ENCODE results near the gene ATP13A5. TPM values are rescaled to one million over a fixed set of nuclear protein-coding genes. Genes with fewer than 3 reads are reported as not detected.

ATP13A5 gene
- total RNA-seq, 4 donors from 2014 or later, result not detected

GRCh38 chr3:193333229-193333628, 45.3 kb downstream of the ATP13A5 start:
- Histone ChIP-seq H3K27me3 (no peaks in the 10 kb centered on the region), H3K9me3 (no peaks in the 10 kb centered on the region), H3K4me3 (no peak overlapping the region), H3K27ac (no peak overlapping the region), H3K4me1 (no peaks in the 10 kb centered on the region), H3K36me3 (no peaks in the 10 kb centered on the region)
- TF ChIP-seq POLR2A (IDR thresholded peaks at IDR 0.05) (no peak), CTCF (IDR thresholded peaks at IDR 0.05) (no peak)
- DNase-seq, result no peak

- no peaks in the 10 kb centered on the region for H3K27me3 ChIP-seq
- H3K4me3 ChIP-seq, result no peak overlapping the region
- no peaks in the 10 kb centered on the region for H3K9me3 ChIP-seq
- no peaks in the 10 kb centered on the region for H3K4me1 ChIP-seq
- DNase-seq, result no peak
- TF ChIP-seq CTCF (IDR thresholded peaks at IDR 0.05) (no peak), POLR2A (IDR thresholded peaks at IDR 0.05) (no peak)
- H3K27ac ChIP-seq, result no peak overlapping the region
- H3K36me3 ChIP-seq, result no peaks in the 10 kb centered on the region
These were observed 47.9 kb downstream of the ATP13A5 start for GRCh38 chr3:193330555-193331204.

- Histone ChIP-seq H3K4me3 (no peak overlapping the region), H3K36me3 (no peaks in the 10 kb centered on the region), H3K27me3 (no peaks in the 10 kb centered on the region), H3K4me1 (no peaks in the 10 kb centered on the region), H3K27ac (no peak overlapping the region), H3K9me3 (no peaks in the 10 kb centered on the region)
- no peak for DNase-seq
- TF ChIP-seq POLR2A (IDR thresholded peaks at IDR 0.05), result no peak
- no peak for TF ChIP-seq CTCF (IDR thresholded peaks at IDR 0.05)
These were observed 60.8 kb downstream of the ATP13A5 start for GRCh38 chr3:193317682-193318300.

- TF ChIP-seq CTCF (IDR thresholded peaks at IDR 0.05), result no peak
- TF ChIP-seq POLR2A (IDR thresholded peaks at IDR 0.05), result no peak
These were observed 64.4 kb downstream of the ATP13A5 start for GRCh38 chr3:193314161-193314560.

GRCh38 chr3:193313061-193313958, 65.2 kb downstream of the ATP13A5 start:
- H3K4me1 ChIP-seq, result no peaks in the 10 kb centered on the region
- H3K4me3 ChIP-seq, result no peak overlapping the region
- no peak overlapping the region for H3K27ac ChIP-seq
- no peaks in the 10 kb centered on the region for H3K27me3 ChIP-seq
- H3K36me3 ChIP-seq, result no peaks in the 10 kb centered on the region
- DNase-seq, result no peak
- no peak for TF ChIP-seq CTCF (IDR thresholded peaks at IDR 0.05)
- no peak for TF ChIP-seq POLR2A (IDR thresholded peaks at IDR 0.05)
- H3K9me3 ChIP-seq, result no peaks in the 10 kb centered on the region

More at GRCh38 chr3:193314161-193314560, 64.4 kb downstream of the ATP13A5 start:
- Histone ChIP-seq H3K27ac (no peak overlapping the region), H3K27me3 (no peaks in the 10 kb centered on the region), H3K4me3 (no peak overlapping the region), H3K9me3 (no peaks in the 10 kb centered on the region), H3K36me3 (no peaks in the 10 kb centered on the region), H3K4me1 (no peaks in the 10 kb centered on the region)
- DNase-seq, result no peak

Measured in Peyer's patch (tissue), 4 donors.